GM12878 (cell line): ENCODE data around the gene HIVEP3.

Experiments
- DPF2 ChIP-seq: fragments of 450-650 bp; IDR thresholded peaks from 2 replicates; pipeline ENCODE4 v1.6.1; 2017; ENCODE audit warnings: mild to moderate bottlenecking
- ETV6 ChIP-seq, 2 experiments: fragments of 450-650 bp in 1 of 2; IDR thresholded peaks in 1 of 2; conservative IDR thresholded peaks in 1 of 2; 2 replicates each; pipeline ENCODE4 v1.6.1; 2014; ENCODE audit warnings: antibody characterized with exemption in 1 of 2, borderline replicate concordance in 1 of 2, low read depth in 1 of 2, mild to moderate bottlenecking in 1 of 2, moderate library complexity in 1 of 2
- FOS ChIP-seq: IDR thresholded peaks from 3 replicates; pipeline ENCODE4 v1.6.1; 2011; ENCODE audit warnings: borderline replicate concordance; ENCODE audit not compliant: insufficient read length; ENCODE audit errors: extremely low read depth
- KLF5 ChIP-seq: fragments of 450-650 bp; IDR thresholded peaks from 2 replicates; pipeline ENCODE4 v1.6.1; 2014; ENCODE audit warnings: mild to moderate bottlenecking; ENCODE audit not compliant: partially characterized antibody
- MLLT1 ChIP-seq: fragments of 450-650 bp; IDR thresholded peaks from 2 replicates; pipeline ENCODE4 v1.6.1; 2016; ENCODE audit warnings: mild to moderate bottlenecking
- MYC ChIP-seq: IDR thresholded peaks from 2 replicates; pipeline ENCODE4 v1.6.1; 2011; ENCODE audit warnings: mild to moderate bottlenecking, low read length, moderate library complexity, inconsistent platforms; ENCODE audit not compliant: insufficient read depth, insufficient replicate concordance, insufficient read length, severe bottlenecking
- POLR2A ChIP-seq: IDR thresholded peaks from 2 replicates; pipeline ENCODE4 v1.6.1; 2011; ENCODE audit warnings: low read depth, mild to moderate bottlenecking, low read length
- POLR2AphosphoS5 ChIP-seq: IDR thresholded peaks from 2 replicates; pipeline ENCODE4 v1.6.1; 2011; ENCODE audit warnings: mild to moderate bottlenecking, low read length, inconsistent platforms
- RAD21 ChIP-seq: IDR thresholded peaks from 2 replicates; pipeline ENCODE4 v1.6.1; 2011; ENCODE audit warnings: mild to moderate bottlenecking, low read depth, low read length, moderate library complexity; ENCODE audit not compliant: insufficient read depth
- SMC3 ChIP-seq: IDR thresholded peaks from 2 replicates; pipeline ENCODE4 v1.6.1; 2011; ENCODE audit warnings: low read length, improper control_type of control experiment, borderline replicate concordance
- SUPT20H ChIP-seq: IDR thresholded peaks from 2 replicates; pipeline ENCODE4 v1.6.1; 2011; ENCODE audit warnings: low read depth, mild to moderate bottlenecking, low read length, moderate library complexity, borderline replicate concordance; ENCODE audit not compliant: control insufficient read depth
- ZNF622 ChIP-seq: fragments of 450-650 bp; IDR thresholded peaks from 2 replicates; pipeline ENCODE4 v1.6.1; 2017; ENCODE audit warnings: mild to moderate bottlenecking, inconsistent platforms
- ZZZ3 ChIP-seq: IDR thresholded peaks from 2 replicates; pipeline ENCODE4 v1.6.1; 2011; ENCODE audit warnings: low read depth; ENCODE audit not compliant: control insufficient read depth, insufficient read length
- TF ChIP-seq, protein P1 (sequence below), 3 experiments: IDR thresholded peaks in 2 of 3; conservative IDR thresholded peaks in 1 of 3; 2 replicates each; pipeline ENCODE4 v1.5.1; 2011; ENCODE audit warnings: low read depth in 3 of 3, low read length in 3 of 3, mild to moderate bottlenecking in 3 of 3, control low read depth in 2 of 3, moderate library complexity in 2 of 3, inconsistent platforms in 1 of 3, mixed read lengths in 1 of 3; ENCODE audit not compliant: control insufficient read depth in 2 of 3, insufficient read depth in 1 of 3; ENCODE audit errors: extremely low read depth in 1 of 3

- TF ChIP-seq MYC = no peak
- TF ChIP-seq POLR2AphosphoS5 = no peak
- TF ChIP-seq ZZZ3 = no peak
- no peak for TF ChIP-seq POLR2A
- no peak for TF ChIP-seq RAD21
- no peak for TF ChIP-seq SMC3
- no peak for TF ChIP-seq DPF2
- TF ChIP-seq KLF5 = no peak
- TF ChIP-seq SUPT20H = no peak
- TF ChIP-seq, protein P1, sequence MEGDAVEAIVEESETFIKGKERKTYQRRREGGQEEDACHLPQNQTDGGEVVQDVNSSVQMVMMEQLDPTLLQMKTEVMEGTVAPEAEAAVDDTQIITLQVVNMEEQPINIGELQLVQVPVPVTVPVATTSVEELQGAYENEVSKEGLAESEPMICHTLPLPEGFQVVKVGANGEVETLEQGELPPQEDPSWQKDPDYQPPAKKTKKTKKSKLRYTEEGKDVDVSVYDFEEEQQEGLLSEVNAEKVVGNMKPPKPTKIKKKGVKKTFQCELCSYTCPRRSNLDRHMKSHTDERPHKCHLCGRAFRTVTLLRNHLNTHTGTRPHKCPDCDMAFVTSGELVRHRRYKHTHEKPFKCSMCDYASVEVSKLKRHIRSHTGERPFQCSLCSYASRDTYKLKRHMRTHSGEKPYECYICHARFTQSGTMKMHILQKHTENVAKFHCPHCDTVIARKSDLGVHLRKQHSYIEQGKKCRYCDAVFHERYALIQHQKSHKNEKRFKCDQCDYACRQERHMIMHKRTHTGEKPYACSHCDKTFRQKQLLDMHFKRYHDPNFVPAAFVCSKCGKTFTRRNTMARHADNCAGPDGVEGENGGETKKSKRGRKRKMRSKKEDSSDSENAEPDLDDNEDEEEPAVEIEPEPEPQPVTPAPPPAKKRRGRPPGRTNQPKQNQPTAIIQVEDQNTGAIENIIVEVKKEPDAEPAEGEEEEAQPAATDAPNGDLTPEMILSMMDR (IDR thresholded peaks at IDR 0.05 in 2 of 3, conservative IDR thresholded peaks at IDR 0.05 in 1 of 3; ENCODE audit: control insufficient read depth in 2 of 3, extremely low read depth in 1 of 3, insufficient read depth in 1 of 3, low read depth in 3 of 3, low read length in 3 of 3) = no peak
- TF ChIP-seq FOS = no peak
- no peak for TF ChIP-seq MLLT1
- no peak for TF ChIP-seq ZNF622
- TF ChIP-seq ETV6 (conservative IDR thresholded peaks at IDR 0.05 in 1 of 2, IDR thresholded peaks at IDR 0.05 in 1 of 2; ENCODE audit: borderline replicate concordance in 1 of 2, low read depth in 1 of 2) = no peak
Measured at GRCh38 chr1:41611932-41612450, 306.7 kb downstream of the HIVEP3 start.
